ENCODE results near the gene DOCK6. TPM values are rescaled to one million over a fixed set of nuclear protein-coding genes. Genes with fewer than 3 reads are reported as not detected.

The DOCK6 gene
- total and polyA plus RNA-seq, 11 donors: 21.6 to 57.8 (median 38.5) TPM

DNA sequence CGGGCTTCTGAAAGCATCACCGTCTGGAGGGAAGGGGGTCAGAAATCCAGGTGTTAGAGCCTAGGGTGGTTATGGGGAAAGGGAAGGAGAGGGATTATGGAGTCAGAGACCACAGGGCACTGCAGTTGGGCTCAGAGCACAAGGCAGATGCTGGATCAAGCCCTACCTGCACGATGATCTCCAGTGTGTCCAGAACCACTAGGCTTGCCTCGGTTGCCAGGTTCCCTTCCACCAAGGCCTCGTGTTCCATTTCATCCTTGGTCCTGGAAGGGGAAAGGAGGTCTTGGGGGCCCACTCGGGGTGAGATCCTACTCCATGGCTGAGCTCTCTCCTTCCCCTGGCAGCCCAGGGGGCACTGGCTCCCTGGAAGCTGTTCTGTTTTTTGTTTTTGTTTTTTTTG, 47.9 kb downstream of the DOCK6 start:
- ATAC-seq (no peak), DNase-seq (no peak)
- intact Hi-C loops (cut with DNase I): loop anchor here in 1 of 10 donors (5.0 kb wide), 1 partner anchor 87 kb away; no protein-coding TSS in a partner anchor
- H3K4me1 ChIP-seq: no peaks in the 10 kb centered on the region
- H3K4me3 ChIP-seq: no peak overlapping the region
- WGBS, 4 donors: 87 to 95% (median 93%) methylated on average over 6 of the region's 6 CpGs
- no peak overlapping the region for H3K27ac ChIP-seq
- peaks cover 0 to 91% (median 73%) of the 10 kb centered on the region in 9 donors for H3K36me3 ChIP-seq
- H3K27me3 ChIP-seq: no peaks in the 10 kb centered on the region
- TF ChIP-seq, protein P1, sequence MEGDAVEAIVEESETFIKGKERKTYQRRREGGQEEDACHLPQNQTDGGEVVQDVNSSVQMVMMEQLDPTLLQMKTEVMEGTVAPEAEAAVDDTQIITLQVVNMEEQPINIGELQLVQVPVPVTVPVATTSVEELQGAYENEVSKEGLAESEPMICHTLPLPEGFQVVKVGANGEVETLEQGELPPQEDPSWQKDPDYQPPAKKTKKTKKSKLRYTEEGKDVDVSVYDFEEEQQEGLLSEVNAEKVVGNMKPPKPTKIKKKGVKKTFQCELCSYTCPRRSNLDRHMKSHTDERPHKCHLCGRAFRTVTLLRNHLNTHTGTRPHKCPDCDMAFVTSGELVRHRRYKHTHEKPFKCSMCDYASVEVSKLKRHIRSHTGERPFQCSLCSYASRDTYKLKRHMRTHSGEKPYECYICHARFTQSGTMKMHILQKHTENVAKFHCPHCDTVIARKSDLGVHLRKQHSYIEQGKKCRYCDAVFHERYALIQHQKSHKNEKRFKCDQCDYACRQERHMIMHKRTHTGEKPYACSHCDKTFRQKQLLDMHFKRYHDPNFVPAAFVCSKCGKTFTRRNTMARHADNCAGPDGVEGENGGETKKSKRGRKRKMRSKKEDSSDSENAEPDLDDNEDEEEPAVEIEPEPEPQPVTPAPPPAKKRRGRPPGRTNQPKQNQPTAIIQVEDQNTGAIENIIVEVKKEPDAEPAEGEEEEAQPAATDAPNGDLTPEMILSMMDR (IDR thresholded peaks at IDR 0.05): no peak
- no peak for TF ChIP-seq POLR2A (IDR thresholded peaks at IDR 0.05)
- H3K9me3 ChIP-seq: no peaks in the 10 kb centered on the region

DNA sequence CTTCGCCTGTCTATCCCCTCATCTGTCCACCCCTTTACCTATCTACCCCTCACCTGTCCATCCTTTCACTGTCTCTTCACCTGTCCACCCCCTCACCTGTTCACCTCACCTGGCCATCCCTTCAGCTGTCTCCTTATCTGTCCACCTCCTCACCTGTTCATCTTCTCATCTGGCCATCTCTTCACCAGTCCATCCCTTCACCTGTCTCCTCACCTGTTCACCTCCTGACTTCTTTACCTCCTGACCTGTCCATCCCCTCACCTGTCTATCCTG, 51.7 kb downstream of the DOCK6 start:
- H3K4me1 ChIP-seq: no peaks in the 10 kb centered on the region
- ATAC-seq (no peak), DNase-seq (no peak)
- 87 to 96% (median 91%) methylated on average over 1 of the region's 1 CpG for WGBS, 4 donors
- intact Hi-C loops (cut with DNase I): loop anchor here in 1 of 10 donors (5.0 kb wide), 1 partner anchor 83 kb away; no protein-coding TSS in a partner anchor
- H3K27me3 ChIP-seq: no peaks in the 10 kb centered on the region
- H3K36me3 ChIP-seq: peaks cover 0 to 93% (median 69%) of the 10 kb centered on the region in 9 donors
- H3K9me3 ChIP-seq: no peaks in the 10 kb centered on the region
- TF ChIP-seq, protein P1 (IDR thresholded peaks at IDR 0.05): no peak
- no peak for TF ChIP-seq POLR2A (IDR thresholded peaks at IDR 0.05)
- no peak overlapping the region for H3K27ac ChIP-seq
- no peak overlapping the region for H3K4me3 ChIP-seq

DNA sequence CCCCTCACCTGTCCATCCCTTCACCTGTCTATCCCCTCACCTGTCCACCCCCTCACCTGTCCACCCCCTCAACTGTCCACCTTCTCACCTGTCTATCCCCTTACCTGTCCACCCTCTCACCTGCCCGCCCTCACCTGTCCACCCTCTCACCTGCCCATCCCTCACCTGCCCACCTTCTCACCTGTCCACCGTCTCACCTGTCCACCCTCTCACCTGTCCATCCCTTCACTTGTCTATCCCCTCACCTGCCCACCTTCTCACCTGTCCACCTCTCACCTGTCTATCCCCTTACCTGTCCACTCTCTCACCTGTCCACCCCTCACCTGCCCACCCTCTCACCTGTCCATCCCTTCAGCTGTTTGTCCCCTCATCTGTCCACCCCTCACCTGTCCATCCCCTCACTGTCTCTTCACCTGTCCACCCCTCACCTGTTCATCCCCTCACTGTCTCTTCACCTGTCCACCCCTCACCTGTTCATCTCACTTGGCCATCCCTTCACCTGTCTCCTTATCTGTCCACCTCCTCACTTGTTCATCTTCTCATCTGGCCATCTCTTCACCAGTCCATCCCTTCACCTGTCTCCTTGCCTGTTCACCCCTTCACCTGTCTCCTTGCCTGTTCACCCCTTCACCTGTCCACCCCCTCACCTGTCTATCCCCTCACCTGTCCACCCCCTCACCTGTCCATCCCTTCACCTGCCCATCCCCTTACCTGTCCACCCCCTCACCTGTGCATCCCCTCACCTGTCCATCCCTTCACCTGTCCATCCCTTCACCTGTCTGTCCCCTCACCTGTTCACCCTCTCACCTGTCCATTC, 52.3 kb downstream of the DOCK6 start:
- no peak for DNase-seq
- no peak for ATAC-seq
- TF ChIP-seq, protein P1 (IDR thresholded peaks at IDR 0.05): no peak
- no peak for TF ChIP-seq POLR2A (IDR thresholded peaks at IDR 0.05)
- peaks cover 0 to 93% (median 63%) of the 10 kb centered on the region in 9 donors for H3K36me3 ChIP-seq
- 74 to 88% (median 86%) methylated on average over 2 of the region's 2 CpGs for WGBS, 4 donors
- intact Hi-C loops (cut with DNase I): loop anchor here in 5 of 10 donors (5.0 to 10.0 kb wide), 4 partner anchors 83 to 275 kb away; no protein-coding TSS in a partner anchor
- H3K9me3 ChIP-seq: no peaks in the 10 kb centered on the region
- H3K4me1 ChIP-seq: peaks cover 0 to 4% (median 2%) of the 10 kb centered on the region in 12 donors
- no peak overlapping the region for H3K4me3 ChIP-seq
- H3K27ac ChIP-seq: no peak overlapping the region
- no peaks in the 10 kb centered on the region for H3K27me3 ChIP-seq

GRCh38 chr19:11208561-11209471, 53.5 kb downstream of the DOCK6 start:
- DNase-seq (no peak), ATAC-seq (no peak)
- WGBS, 4 donors: 82 to 88% (median 84%) methylated on average over 35 to 38 of the region's 38 CpGs
- Histone ChIP-seq H3K9me3 (no peaks in the 10 kb centered on the region), H3K4me3 (no peak overlapping the region), H3K36me3 (peaks cover 0 to 92% (median 51%) of the 10 kb centered on the region in 9 donors), H3K27me3 (no peaks in the 10 kb centered on the region), H3K4me1 (peaks cover 0 to 16% (median 13%) of the 10 kb centered on the region in 12 donors), H3K27ac (no peak overlapping the region)
- TF ChIP-seq, protein P1 (IDR thresholded peaks at IDR 0.05): no peak
- TF ChIP-seq POLR2A (IDR thresholded peaks at IDR 0.05): no peak
- intact Hi-C loops (cut with DNase I): loop anchor here in 4 of 10 donors (5.0 to 10.0 kb wide), 3 partner anchors 172 to 274 kb away; no protein-coding TSS in a partner anchor
